Measurements from ENCODE around the gene NFATC2. TPM values are rescaled to one million over a fixed set of nuclear protein-coding genes. Genes with fewer than 3 reads are reported as not detected.

The NFATC2 gene
- total RNA-seq, 1 donor from 2014 or later: 10.6 TPM

DNA sequence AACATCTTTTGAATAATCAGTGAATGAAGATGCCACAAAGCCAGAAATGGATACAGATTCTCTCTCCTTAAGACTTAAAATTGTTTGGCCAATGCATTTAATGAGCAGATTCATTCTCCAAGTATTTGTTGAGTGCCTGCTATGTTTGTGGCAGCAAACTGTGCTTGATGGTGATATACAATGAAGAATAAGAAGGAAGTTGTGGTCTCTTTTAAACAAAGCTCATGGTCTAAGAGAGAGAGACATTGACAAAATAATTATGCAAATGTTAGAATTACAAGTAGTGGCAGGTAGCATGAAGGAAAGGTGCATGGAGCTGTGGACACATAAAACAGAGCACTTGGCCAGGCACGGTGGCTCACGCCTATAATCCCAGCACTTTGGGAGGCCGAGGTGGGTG, 28.3 kb downstream of the NFATC2 start:
- no peak for DNase-seq (ENCODE audit: low spot score)

DNA sequence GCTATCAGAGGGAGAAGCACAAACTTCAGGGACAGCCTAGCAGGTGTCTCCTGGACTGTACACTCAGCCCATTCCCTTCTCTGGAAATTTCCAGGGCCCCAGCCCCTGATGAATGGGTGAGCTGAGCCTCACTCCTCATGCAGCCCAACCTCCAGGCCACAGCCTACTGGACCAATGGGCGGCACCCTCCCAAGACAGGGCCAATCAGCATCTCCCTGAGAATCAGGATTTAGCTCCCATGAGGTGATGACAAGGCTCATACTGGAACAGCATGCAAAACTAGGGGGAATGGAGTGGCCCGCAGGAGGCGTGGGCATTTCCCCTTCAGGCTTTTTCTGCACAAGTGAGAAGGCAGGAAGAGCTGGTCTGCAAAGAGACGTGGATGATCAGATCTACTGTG, 29.0 kb downstream of the NFATC2 start:
- no peak for DNase-seq (ENCODE audit: low spot score)

DNA sequence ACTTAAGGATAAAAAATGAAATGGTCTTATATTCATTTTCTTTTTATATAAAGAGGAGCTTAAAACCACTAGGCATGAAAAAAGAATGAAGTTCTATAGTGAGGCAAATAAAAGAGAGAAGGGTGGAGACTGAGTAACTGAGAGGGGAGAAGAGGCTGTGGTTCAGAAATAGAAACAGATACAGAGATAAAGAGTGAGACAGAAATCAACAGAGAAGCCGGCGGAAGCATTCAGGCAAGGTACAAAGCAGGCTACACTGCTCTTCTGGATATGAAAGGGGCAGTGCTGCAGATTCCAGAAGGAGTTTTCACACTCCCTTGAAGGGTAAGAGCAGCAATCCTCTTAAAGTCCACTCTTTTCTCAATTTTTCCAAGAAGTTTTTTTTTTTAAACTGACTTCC, 29.9 kb downstream of the NFATC2 start:
- DNase-seq (ENCODE audit: low spot score): no peak

DNA sequence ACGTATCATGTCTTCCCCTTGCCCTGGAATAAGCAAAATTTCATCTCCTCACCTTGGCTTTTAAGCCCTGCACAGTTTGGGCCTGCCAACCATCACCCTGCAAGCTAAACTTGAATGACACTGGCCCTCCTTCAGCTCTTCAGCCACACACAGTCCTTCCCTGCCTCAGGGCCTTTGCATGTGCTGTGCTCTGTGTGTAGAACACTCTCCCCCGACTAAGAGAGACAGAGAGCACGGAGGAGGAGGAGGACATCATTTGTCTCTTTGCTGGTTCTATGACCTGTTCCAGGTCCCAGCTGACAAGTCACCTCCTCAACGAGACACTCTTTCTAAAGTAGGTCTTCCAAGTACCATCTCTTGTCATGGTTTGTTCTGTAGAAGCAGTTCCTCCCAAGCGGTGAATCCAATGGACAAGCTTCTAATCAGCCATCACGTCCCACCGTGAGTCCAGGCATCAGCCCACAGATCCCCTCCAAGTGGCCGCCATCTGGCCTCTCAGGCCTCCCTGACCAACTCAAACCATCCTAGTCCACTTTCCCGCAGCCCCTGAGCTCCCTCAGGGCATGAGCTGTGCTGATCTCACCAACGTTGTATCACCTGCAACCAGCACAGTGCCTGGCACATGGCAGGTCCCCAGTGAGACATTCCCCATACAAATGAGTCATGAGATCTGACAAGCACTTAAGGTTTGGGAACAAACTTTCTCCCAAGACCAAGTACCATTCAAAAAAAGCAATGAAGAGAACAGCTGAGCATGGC, 30.5 kb downstream of the NFATC2 start:
- no peak for DNase-seq (ENCODE audit: low spot score)

DNA sequence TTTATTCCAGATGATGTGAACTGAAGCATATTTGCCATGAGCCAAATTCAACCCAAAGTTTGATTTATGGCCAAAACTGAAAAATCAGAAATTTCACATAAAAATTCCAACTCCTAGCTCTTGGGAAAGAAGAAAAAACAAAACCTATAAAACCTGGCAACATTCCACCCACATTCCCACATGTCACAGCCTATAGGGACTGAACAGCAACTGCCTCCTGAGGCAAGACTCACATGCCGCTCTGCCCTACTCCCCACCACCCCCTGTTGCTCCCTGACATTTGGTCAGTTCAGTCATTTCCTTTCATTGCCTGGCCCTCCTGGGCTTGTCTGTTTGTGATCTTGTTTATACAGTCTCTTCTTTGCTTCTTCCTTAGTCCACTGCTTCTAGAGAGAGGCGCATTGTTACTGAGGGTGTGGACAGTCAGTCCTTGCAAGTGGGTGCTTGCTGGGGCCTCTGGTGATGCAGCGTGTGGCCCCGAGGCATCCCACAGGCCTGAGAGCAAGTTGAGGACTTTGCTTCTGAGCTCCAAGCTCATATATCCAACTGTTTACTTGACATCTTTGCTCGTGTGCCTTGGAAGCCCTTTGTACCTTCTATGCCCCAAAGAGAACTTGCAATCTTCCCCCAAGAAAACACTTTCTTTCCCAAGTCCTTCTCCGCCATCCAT, 31.4 kb downstream of the NFATC2 start:
- no peak for DNase-seq (ENCODE audit: low spot score)

DNA sequence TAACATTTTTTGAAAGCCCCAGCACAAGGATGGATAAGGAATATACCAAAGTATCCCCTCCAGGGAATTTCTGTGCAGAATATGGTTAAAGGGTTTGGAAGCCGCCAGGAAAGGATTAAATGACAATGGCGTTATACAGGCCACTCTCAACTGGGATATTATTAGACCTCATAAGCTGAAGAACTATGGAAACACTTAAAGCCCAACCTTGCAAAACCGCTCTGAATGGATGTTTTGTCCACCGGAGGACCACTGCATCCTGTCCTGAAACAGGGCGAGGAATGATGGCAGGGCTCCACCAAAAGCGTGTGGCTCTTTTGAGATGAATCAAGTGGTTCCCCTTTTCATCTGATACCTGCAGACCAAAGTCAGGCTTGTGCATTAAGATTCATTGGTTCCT, 32.4 kb downstream of the NFATC2 start:
- DNase-seq (ENCODE audit: low spot score): no peak

DNA sequence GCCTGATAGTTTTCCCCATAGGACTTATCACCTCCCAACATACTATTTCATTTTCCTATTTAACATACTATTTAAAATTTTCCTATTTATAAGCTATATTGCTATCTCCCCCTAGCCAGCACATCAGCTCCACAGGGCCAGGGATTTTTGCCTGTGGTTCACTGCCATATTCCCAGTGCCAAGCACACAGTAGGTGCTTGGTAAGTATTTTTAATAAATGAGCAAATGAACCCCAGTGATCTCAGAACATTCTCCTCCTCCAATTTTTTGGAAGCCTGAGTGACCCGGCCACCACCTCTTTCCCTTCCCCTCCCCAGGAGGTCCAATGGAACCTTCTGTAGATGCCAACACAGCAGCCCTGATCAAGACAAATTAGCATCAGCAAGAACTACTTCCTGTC, 33.3 kb downstream of the NFATC2 start:
- no peak for DNase-seq (ENCODE audit: low spot score)

DNA sequence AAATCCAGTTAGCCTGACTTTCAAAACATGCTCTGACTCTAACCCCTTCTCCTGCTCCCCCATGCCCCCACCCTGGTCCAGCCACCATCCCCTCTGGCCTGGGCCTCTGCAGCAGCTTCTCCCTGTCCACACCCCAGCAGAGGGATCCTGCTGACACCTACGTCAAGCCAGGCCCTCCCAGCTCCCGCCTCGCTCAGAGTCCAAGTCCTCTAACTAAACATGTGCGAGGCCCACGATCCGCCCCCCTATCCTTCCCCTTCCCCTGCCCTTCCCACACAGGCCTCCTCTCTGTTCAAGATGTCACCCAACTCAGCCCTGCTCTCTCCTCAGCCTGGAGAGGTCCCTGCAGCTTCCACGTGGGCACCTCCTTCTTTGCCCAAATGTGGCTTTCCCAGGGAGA, 33.7 kb downstream of the NFATC2 start:
- DNase-seq (ENCODE audit: low spot score): no peak

DNA sequence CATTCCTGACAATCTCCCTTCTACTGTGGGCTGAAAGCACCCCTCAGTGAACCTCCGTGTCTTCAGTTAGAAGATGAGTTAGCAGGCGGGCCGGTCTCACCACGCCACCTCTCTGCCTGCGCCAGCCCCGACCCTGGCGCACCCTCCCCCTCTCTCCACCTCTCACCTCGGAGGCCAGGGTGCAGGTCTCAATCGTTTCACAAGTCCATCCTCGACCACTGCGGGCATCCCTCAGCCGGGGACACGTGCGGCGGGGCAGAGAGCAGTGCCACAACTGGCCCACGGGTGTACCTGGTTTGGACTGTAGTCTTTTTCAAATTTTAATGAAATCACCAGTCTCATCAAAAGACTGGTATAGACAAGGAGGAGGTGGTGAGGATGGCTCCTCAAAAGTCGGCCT, 34.4 kb downstream of the NFATC2 start:
- DNase-seq (ENCODE audit: low spot score): no peak

DNA sequence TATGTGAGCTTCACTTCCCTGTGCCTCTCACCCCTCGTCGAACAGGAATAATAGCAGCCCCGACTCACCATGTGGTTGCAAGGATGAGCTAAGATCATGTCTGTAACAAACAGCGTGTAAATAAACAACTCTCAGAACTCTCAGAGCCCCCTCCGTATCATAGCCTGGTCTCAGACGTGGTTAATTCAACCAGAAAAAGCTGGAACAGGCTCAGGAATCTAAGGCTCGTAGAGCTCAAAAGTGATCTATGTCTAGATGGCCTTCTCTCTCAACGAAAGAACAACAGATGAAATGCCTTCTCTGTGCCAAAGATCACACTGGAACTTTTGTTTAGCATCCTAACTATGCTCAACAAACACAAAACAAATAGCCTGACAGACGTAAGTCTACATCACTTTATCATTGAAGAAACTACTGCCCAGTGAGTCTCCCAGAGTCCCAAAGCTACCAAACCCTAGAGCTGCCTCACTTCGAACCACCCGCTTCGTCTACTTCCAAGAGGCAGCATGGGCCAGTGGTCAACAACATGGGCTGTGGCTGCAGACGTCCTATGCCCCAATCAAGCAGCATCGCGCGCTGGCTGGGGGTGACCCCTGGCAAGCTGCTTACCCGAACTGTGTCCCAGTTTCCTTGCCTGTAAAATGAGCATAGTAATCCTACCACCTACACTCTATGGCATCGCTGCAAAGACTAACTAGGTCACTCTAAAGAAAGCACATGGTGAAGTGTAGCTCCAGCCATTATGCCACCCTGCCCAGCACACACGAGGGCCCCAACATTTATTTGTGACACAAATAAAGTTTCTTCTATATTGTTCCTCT, 35.1 kb downstream of the NFATC2 start:
- DNase-seq (ENCODE audit: low spot score): no peak

DNA sequence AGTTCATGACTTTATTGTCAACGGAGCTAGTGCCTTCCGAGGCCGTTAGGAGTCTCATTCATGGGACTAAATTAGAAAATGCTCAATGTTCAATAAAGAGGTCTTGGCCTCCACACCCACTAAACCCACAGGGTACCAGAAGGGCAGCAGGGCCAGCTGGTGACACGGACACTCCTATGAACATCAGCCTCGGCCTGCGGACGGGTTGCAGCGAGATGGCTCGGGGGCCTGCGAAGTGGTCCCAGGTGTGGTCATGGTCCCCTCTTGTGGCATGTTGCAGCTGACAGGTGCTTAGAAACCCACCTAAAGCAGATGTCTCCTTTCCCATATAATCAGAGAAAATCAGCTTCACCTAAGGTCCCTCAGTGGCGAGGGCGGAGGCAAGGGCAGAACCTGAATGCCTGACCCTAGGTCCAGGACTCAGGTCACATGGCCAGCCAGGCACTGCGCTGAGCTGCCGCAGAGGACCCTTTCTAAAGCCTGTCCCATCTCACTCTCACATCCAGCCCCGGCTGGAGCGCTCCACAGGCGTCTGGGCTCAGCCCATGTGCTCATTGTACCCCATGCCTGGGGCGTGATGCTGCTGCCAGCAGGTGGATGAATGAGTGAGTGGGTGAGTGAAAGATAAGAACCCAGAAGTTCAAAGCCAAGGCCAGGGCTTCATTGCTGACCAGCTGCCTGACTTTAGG, 35.8 kb downstream of the NFATC2 start:
- no peak for DNase-seq (ENCODE audit: low spot score)

DNA sequence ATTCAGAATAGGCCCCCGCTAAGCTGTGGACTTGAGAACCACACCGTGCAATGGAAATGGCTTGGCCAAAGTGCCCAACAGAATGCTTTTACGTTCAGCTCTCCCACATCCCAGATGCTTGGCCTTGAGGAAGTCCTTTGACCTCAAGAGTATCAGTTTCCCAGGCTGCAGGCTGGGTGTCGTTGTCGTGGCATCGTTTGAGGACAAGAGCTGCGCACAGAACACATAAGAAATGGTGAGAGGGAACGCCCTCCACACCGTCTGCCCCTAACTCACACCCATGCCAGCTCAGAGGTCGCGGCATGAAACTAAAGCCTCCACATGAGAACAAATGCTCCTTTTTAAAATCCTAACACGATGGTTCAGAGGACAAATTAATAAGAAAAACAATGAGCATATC, 37.0 kb downstream of the NFATC2 start:
- no peak for DNase-seq (ENCODE audit: low spot score)

DNA sequence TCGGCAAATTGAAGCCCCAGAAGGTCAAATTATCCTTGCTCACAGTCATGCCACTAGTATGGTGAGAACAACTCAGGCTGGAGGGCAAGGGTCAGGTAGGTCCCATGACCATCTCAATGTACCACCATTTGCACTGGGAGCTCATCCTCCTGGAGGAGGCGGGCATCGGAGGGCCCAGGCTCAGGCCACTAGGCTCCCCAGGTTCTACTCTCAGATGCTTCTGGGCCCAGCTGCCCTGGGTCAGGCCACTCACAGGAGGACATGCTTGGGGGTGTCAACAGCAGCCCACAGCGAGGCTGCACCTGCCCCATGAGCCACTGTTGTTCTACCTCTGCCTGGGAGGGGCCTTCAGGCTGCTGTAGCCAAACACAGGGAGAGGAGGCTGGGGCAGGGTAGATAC, 39.1 kb downstream of the NFATC2 start:
- no peak for DNase-seq (ENCODE audit: low spot score)

DNA sequence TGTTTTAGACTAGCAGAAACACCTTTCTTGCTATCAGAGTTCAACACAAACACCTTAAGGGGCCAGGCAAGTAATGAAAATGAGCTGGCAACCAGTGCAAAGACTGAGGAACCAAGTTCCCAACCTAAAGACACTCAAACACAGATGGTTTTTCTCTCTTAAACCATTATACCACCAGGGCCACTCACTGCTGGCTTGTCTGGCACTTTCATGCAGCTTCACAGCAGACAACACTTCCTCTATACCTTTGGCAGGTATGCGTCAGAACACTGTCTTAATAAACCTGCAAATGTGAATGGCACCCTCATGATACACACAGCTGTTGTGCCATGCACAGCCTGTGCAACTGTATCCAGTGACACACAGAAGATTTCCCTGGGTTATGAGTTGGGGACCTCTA, 41.6 kb downstream of the NFATC2 start:
- no peak for DNase-seq (ENCODE audit: low spot score)

DNA sequence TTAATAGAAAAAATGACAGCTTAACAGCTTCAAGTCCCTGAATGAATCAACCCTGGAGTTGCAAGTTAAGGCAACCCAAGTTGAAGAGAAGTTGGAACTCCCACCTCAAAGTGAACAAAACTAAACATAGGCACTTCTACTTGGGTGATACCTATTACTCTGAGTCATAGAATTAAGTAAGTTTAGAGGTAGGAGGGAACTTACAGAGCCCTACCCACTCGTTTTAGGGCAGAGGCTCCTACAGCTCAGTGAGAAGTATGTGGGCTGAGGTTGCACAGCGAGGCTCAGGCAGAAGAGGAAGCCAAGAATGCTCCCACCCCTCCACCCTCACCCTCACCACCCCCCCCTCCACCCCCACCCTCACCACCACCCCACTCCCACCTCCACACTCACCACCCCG, 42.2 kb downstream of the NFATC2 start:
- DNase-seq (ENCODE audit: low spot score): no peak

DNA sequence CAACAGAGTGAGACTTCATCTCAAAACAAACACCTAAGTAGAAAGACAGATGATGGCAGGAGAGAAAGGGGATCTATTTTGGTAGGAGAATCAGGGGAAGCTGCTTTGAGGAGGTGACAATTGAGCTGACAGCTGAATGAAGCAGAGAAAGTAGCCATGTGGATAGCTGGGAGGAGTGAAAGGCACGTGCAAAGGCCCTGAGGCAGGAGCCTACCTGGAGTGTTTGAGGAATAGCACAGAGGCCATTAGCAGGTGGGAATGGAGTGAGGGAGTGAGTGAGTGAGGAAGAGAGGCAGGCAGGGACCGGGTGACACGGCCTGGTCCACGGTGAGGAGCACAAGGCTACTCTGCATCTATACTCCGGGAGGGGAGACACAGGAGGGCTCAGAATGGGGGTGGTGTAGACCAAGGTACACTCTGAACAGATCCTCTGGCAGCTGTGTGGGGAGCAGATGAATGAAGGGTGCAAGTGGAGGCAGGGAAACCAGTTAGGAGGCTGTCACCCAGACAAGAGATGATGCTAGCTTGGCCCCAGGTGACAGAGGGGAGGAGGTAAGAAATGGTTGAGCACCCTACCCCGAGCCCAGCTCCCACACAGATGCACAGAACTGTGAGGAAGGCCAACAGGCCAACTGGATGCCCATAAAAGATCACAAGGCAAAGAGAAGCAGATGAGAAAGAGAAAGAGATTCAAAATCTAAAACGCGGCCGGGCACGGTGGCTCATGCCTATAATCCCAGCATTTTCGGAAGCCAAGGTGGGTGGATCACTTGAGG, 43.6 kb downstream of the NFATC2 start:
- no peak for DNase-seq (ENCODE audit: low spot score)

DNA sequence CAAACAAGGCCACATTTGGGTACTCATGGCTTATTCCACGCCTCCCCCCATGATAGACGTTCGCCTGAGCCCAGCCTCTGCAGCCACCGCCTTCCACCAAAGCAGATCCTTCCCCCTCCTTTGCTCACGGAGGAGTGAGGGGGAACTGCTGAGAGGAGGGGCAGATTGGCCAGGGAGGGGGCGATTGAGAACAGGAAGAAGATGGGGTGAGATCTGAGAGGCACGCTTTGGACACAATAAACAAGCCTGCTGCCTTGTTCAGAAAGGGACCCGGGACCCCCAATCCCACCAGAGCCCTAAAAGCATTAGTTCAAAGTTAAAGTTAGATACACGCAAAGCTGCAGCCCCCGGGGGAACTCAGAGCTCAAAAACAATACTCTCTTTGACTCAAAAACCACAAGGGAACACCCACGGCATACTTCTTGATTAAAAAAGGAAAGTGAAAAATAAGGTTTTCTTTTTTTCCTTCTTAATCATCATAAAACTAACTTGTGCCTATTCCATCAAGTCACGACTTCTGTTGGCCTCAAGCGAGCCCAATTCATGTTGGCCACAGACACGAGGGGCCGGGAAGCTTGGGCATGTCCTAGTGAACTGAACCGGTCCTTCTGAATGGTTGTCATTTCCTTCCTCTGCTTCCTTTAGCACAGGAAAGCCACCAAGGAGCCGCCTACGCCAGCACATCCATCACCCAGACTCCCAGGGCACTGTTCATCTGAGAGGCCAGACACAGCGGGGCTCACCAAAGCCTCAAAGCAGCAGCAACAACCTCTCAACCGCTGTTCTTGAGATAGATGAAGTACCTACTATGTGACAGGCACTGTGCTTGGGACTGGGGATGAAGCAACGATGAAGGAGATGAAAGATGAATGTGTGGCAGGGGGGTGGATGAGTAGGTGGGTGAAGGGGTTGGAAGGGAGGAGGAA, 44.7 kb downstream of the NFATC2 start:
- no peak for DNase-seq (ENCODE audit: low spot score)

DNA sequence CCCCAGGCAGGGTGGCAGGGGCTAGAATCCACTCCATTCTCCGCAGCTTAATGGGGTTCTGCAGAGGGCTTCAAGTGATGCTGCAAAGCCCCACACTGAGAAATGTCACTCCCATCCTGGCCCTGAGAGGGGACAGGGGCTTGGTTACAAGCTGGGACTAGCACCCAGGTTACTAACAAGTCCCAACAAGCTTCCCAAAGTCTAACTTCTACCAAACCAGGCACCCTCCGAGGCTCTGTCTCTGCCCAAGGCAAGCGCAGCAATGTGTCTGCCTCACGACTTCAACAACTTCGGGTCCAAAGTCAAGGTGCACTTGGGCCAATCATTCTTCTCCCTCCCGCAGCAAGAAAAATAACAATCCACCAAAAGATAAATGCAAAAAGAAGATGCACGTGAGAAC, 45.6 kb downstream of the NFATC2 start:
- no peak for DNase-seq (ENCODE audit: low spot score)

DNA sequence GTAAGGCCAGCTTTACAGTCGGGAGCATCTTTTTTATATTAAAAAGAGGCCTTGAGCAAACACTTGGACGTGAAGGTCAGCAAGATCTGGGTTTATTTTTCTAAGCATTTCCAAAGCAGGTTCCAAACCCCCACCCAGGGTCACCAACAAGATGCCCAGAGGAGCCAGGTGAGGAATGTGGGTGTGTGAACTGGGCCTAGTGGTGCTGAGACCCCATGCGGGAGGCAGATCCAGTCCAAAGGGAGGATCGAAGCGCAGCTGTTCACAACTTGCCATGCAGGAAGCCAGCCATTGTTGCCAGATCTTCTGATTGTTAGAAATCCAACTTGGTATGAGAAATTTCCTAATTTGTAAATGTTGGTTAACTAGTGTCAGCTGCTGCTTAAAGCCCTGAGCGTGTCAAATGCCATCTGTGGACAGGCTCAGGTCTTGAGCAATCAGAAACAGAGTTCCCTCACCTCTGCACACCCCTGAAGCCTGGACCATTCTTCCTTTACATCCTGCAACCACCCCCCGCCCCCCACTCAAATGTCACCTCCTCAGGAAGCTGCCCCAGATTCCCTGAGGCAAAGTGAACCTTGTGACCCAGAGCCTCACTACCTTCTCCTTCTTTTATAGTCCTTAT, 46.5 kb downstream of the NFATC2 start:
- DNase-seq (ENCODE audit: low spot score): no peak

DNA sequence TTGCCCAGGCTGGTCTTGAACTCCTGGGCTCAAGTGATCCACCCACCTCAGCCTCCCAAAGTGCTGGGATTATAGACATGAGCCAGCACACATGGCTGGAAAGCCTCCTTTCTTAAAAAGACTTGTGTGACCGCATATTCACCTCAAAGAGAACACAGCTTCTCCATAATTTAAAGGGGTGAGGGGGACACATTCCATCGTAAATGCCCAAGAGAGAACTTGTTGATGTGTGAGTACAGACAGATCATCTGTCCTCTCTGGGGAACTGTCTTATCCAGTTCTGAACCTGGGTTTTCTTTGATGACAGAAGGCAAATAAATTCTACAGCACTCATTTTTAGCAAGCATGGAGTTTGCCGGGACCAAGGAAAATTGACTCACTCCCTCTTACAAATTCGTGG, 47.2 kb downstream of the NFATC2 start:
- no peak for DNase-seq (ENCODE audit: low spot score)

Measured in ureter (tissue), 1 donor.